IMR-90 (cell line): ENCODE data around the gene LETM1. TPM values are rescaled to one million over a fixed set of nuclear protein-coding genes. Genes with fewer than 3 reads are reported as not detected.
A peak's percentile ranks its signal among the peaks of the same experiment; 100 is the strongest.

ENCODE experiments used
- ATAC-seq: fragments of 200-7000 bp; cut with Tn5 transposase; 2 replicates; pipeline ENCODE4 v1.9.1; 2020; ENCODE audit warnings: low read depth, mild to moderate bottlenecking, moderate library complexity
- BruUV-seq: library from RNA; stranded (reverse); fragments of 400-500 nt; replicated peaks from 2 replicates; lab custom pipeline; 2021; lab: Mats Ljungman, UMichigan
- CTCF ChIA-PET: fragments of 300-600 bp; formaldehyde crosslinking; extraction: SDS; loops from one replicate; lab custom pipeline; 2021; ENCODE audit warnings: antibody characterized with exemption; lab: Yijun Ruan, JAX
- POLR2A ChIA-PET: fragments of 300-600 bp; sonication (Branson Sonifier 250); formaldehyde crosslinking; loops from one replicate; lab custom pipeline; 2022; ENCODE audit warnings: antibody characterized with exemption; ENCODE audit not compliant: unreplicated experiment; lab: Charles Lee
- DNase-seq: peaks from one replicate; pipeline ENCODE4 v3.0.0; 2013
- H2AFZ ChIP-seq: replicated peaks from 2 replicates; pipeline ENCODE3; 2013; ENCODE audit warnings: low read length, mild to moderate bottlenecking; ENCODE audit not compliant: poor library complexity
- H2AK5ac ChIP-seq: 2 replicates; pipeline ENCODE4 v1.6.1; 2013; ENCODE audit warnings: low read depth, low read length, inconsistent platforms
- H2AK9ac ChIP-seq: replicated peaks from 2 replicates; pipeline ENCODE3; 2013; ENCODE audit warnings: mild to moderate bottlenecking, low read depth, low read length, moderate library complexity; ENCODE audit not compliant: poor library complexity
- H2BK120ac ChIP-seq: 2 replicates; pipeline ENCODE4 v1.6.1; 2013; ENCODE audit warnings: low read depth, low read length, inconsistent platforms
- H2BK15ac ChIP-seq: 3 replicates; pipeline ENCODE4 v1.6.1; 2013; ENCODE audit warnings: low read depth, low read length, inconsistent platforms
- H2BK20ac ChIP-seq: 2 replicates; pipeline ENCODE4 v1.6.1; 2013; ENCODE audit warnings: low read depth, mild to moderate bottlenecking, inconsistent platforms, low read length, moderate library complexity
- H2BK5ac ChIP-seq: 2 replicates; pipeline ENCODE4 v1.6.1; 2013; ENCODE audit warnings: mild to moderate bottlenecking, low read depth, low read length, inconsistent platforms; ENCODE audit not compliant: poor library complexity, severe bottlenecking
- H3K14ac ChIP-seq: replicated peaks from 2 replicates; pipeline ENCODE4 v1.6.1; 2013; ENCODE audit warnings: low read depth, low read length, inconsistent platforms
- H3K18ac ChIP-seq: 2 replicates; pipeline ENCODE4 v1.6.1; 2013; ENCODE audit warnings: low read depth, low read length, control low read depth
- H3K23ac ChIP-seq: 2 replicates; pipeline ENCODE4 v1.6.1; 2013; ENCODE audit warnings: low read depth, low read length, inconsistent platforms
- H3K27ac ChIP-seq: 2 replicates; pipeline ENCODE4 v1.5.1; 2013; ENCODE audit warnings: mild to moderate bottlenecking, control low read depth, low read length; ENCODE audit not compliant: insufficient read depth
- H3K27me3 ChIP-seq: 2 replicates; pipeline ENCODE4 v1.6.1; 2013; ENCODE audit warnings: low read length; ENCODE audit not compliant: control insufficient read depth, insufficient read depth
- H3K36me3 ChIP-seq: 2 replicates; pipeline ENCODE4 v1.6.1; 2013; ENCODE audit warnings: low read length, mixed read lengths; ENCODE audit not compliant: control insufficient read depth, insufficient read depth
- H3K4ac ChIP-seq: 2 replicates; pipeline ENCODE4 v1.6.1; 2013; ENCODE audit warnings: low read depth, low read length, inconsistent platforms
- H3K4me1 ChIP-seq: 2 replicates; pipeline ENCODE4 v1.6.1; 2013; ENCODE audit warnings: low read length, mixed read lengths; ENCODE audit not compliant: control insufficient read depth, insufficient read depth
- H3K4me2 ChIP-seq: 2 replicates; pipeline ENCODE4 v1.6.1; 2013; ENCODE audit warnings: low read depth, mild to moderate bottlenecking, control low read depth, low read length, moderate library complexity
- H3K4me3 ChIP-seq: 2 replicates; pipeline ENCODE4 v1.5.1; 2013; ENCODE audit warnings: low read depth, mild to moderate bottlenecking, control low read depth, low read length, moderate library complexity; ENCODE audit not compliant: insufficient read depth
- H3K56ac ChIP-seq: 2 replicates; pipeline ENCODE4 v1.6.1; 2013; ENCODE audit warnings: low read length, inconsistent platforms; ENCODE audit not compliant: insufficient read depth; ENCODE audit errors: extremely low read depth
- H3K79me1 ChIP-seq, 2 experiments: 2 replicates each; pipeline ENCODE4 v1.6.1; 2013; ENCODE audit warnings: low read length in 2 of 2, inconsistent platforms in 1 of 2, low read depth in 1 of 2
- H3K9ac ChIP-seq: 2 replicates; pipeline ENCODE4 v1.6.1; 2013; ENCODE audit warnings: low read depth, low read length, control low read depth
- H3K9me1 ChIP-seq: 2 replicates; pipeline ENCODE4 v1.6.1; 2013; ENCODE audit warnings: low read length, inconsistent platforms; ENCODE audit not compliant: insufficient read depth
- H3K9me3 ChIP-seq: 2 replicates; pipeline ENCODE4 v1.6.1; 2013; ENCODE audit warnings: low read length; ENCODE audit not compliant: control insufficient read depth, insufficient read depth
- H4K20me1 ChIP-seq: 2 replicates; pipeline ENCODE4 v1.6.1; 2013; ENCODE audit warnings: low read length, inconsistent platforms; ENCODE audit not compliant: insufficient read depth
- H4K5ac ChIP-seq: 2 replicates; pipeline ENCODE4 v1.6.1; 2013; ENCODE audit warnings: mild to moderate bottlenecking, low read depth, low read length, control low read depth
- H4K8ac ChIP-seq, 2 experiments: 2 replicates each; pipeline ENCODE4 v1.6.1; 2013; ENCODE audit warnings: low read depth in 2 of 2, low read length in 2 of 2, control low read depth in 1 of 2, inconsistent platforms in 1 of 2
- H4K91ac ChIP-seq: 2 replicates; pipeline ENCODE4 v1.6.1; 2013; ENCODE audit warnings: low read depth, low read length, inconsistent platforms; ENCODE audit not compliant: insufficient read depth
- BHLHE40 ChIP-seq: fragments of 150-350 bp; IDR thresholded peaks from 2 replicates; pipeline ENCODE4 v1.6.1; 2016; ENCODE audit warnings: mild to moderate bottlenecking, low read depth, low read length
- CEBPB ChIP-seq: IDR thresholded peaks from 2 replicates; pipeline ENCODE4 v1.6.1; 2012; ENCODE audit warnings: low read depth, low read length, improper control_type of control experiment
- CHD1 ChIP-seq: IDR thresholded peaks from 2 replicates; pipeline ENCODE4 v1.6.1; 2012; ENCODE audit warnings: low read depth, low read length, improper control_type of control experiment
- CTCF ChIP-seq: conservative IDR thresholded peaks from 2 replicates; pipeline ENCODE4 v1.5.1; 2012; ENCODE audit warnings: mild to moderate bottlenecking, low read depth, low read length, improper control_type of control experiment
- ELK1 ChIP-seq: fragments of 150-350 bp; IDR thresholded peaks from 2 replicates; pipeline ENCODE4 v1.6.1; 2016; ENCODE audit warnings: low read depth, mild to moderate bottlenecking, low read length, moderate library complexity, borderline replicate concordance
- FOS ChIP-seq: fragments of 150-350 bp; IDR thresholded peaks from 2 replicates; pipeline ENCODE4 v1.6.1; 2016; ENCODE audit warnings: low read depth, low read length
- MAFK ChIP-seq: IDR thresholded peaks from 2 replicates; pipeline ENCODE4 v1.6.1; 2012; ENCODE audit warnings: low read depth, low read length, improper control_type of control experiment
- MAZ ChIP-seq: IDR thresholded peaks from 2 replicates; pipeline ENCODE4 v1.6.1; 2012; ENCODE audit warnings: low read depth, mild to moderate bottlenecking, low read length, improper control_type of control experiment, moderate library complexity, borderline replicate concordance
- MXI1 ChIP-seq: IDR thresholded peaks from 2 replicates; pipeline ENCODE4 v1.6.1; 2012; ENCODE audit warnings: low read depth, mild to moderate bottlenecking, low read length, moderate library complexity, borderline replicate concordance
- NFE2L2 ChIP-seq: fragments of 150-350 bp; IDR thresholded peaks from 2 replicates; pipeline ENCODE4 v1.6.1; 2016; ENCODE audit warnings: low read depth, mild to moderate bottlenecking, low read length
- POLR2A ChIP-seq: IDR thresholded peaks from 2 replicates; pipeline ENCODE4 v1.6.1; 2012; ENCODE audit warnings: mild to moderate bottlenecking, low read depth, low read length
- RCOR1 ChIP-seq: IDR thresholded peaks from 2 replicates; pipeline ENCODE4 v1.6.1; 2012; ENCODE audit warnings: mild to moderate bottlenecking, low read length, improper control_type of control experiment; ENCODE audit not compliant: insufficient replicate concordance
- SMC3 ChIP-seq: fragments of 150-350 bp; IDR thresholded peaks from 2 replicates; pipeline ENCODE4 v1.6.1; 2016; ENCODE audit warnings: low read depth, mild to moderate bottlenecking, antibody characterized with exemption, low read length, moderate library complexity
- USF2 ChIP-seq: fragments of 150-350 bp; IDR thresholded peaks from 2 replicates; pipeline ENCODE4 v1.6.1; 2017; ENCODE audit warnings: mild to moderate bottlenecking, antibody characterized with exemption, low read length, low read depth
- WGBS, 2 experiments: methylation state at CpG; one replicate each; pipeline versions ENCODE4 v1.1.5 to v1.1.7; 2013; ENCODE audit warnings: missing lambda C conversion rate in 2 of 2; ENCODE audit not compliant: insufficient read length in 1 of 2; ENCODE audit errors: extremely low coverage in 2 of 2; 5-methylcytosine and 5-hydroxymethylcytosine counted together
- dilution Hi-C: fragments of 300-500 bp; cut with HindIII; formaldehyde crosslinking; loops from one replicate; pipeline ENCODE4 v1.14.3; 2018; ENCODE audit warnings: low sequenced_read_pairs; ENCODE audit not compliant: unreplicated experiment
- in situ Hi-C: fragments of 300-500 bp; cut with MboI; formaldehyde crosslinking; loops from 3 replicates; pipeline ENCODE4 v1.14.3; 2019; ENCODE audit warnings: low sequenced_read_pairs, inconsistent platforms, mixed read lengths
- intact Hi-C: fragments of 100-400 bp; cut with micrococcal nuclease; formaldehyde crosslinking; loops from 2 replicates; pipeline ENCODE4 v1.10.0; 2022
- polyA plus RNA-seq, 3 experiments: library from polyadenylated mRNA; depleted of rRNA; stranded (reverse); fragments of >200 nt; gene quantifications; 2 replicates each; pipeline ENCODE4 v1.2.3, GENCODE V29; 2012; ENCODE audit warnings: low replicate concordance in 1 of 3
- total RNA-seq: library from RNA; depleted of rRNA; stranded (reverse); fragments of >200 nt; gene quantifications from 2 replicates; pipeline ENCODE4 v1.2.3, GENCODE V29; 2012

Gene LETM1
- total and polyA plus RNA-seq, 2 of the 4 experiments (the other 2 are of a cell fraction): 25.0 to 49.3 TPM

GRCh38 chr4:1819284-1819683, 36.7 kb downstream of the LETM1 start:
- Histone ChIP-seq H3K18ac (no peak overlapping the region), H4K8ac (no peak overlapping the region), H3K79me1 (0 out of 4 replicates have a peak, but pooled peaks cover 0 to 3% of the 10 kb centered on the region in 2 experiments), H2BK15ac (no peak overlapping the region), H2AK9ac (no peak overlapping the region), H3K4ac (no peak overlapping the region), H3K4me1 (no peaks in the 10 kb centered on the region; the same call in 1 of the 2 replicates), H3K4me2 (no peak overlapping the region), H4K20me1 (no peaks in the 10 kb centered on the region; the same call in 1 of the 2 replicates), H3K36me3 (peaks cover 57% of the 10 kb centered on the region), H3K56ac (no peak overlapping the region), H3K9ac (no peak overlapping the region), H2BK120ac (no peak overlapping the region), H3K27me3 (no peaks in the 10 kb centered on the region), H2BK5ac (no peak overlapping the region), H2AK5ac (no peak overlapping the region), H3K14ac (no peak overlapping the region), H3K9me3 (no peaks in the 10 kb centered on the region), H3K27ac (no peak overlapping the region), H2AFZ (no peak overlapping the region), H4K5ac (no peak overlapping the region), H3K23ac (no peak overlapping the region), H3K9me1 (no peaks in the 10 kb centered on the region), H4K91ac (no peak overlapping the region), H2BK20ac (no peak overlapping the region), H3K4me3 (no peak overlapping the region)
- 61% methylated on average over 10 of the region's 10 CpGs; no CpG with 5 or more reads in 1 of the 2 experiments for WGBS, 2 experiments
- no TSS peak for BruUV-seq
- intact Hi-C loops: no loop called here
- dilution Hi-C loops: no loop called here
- TF ChIP-seq SMC3 (no peak), RCOR1 (no peak), MAFK (no peak), CEBPB (no peak), ELK1 (no peak), MAZ (no peak), NFE2L2 (no peak), CTCF (no peak), POLR2A (no peak), CHD1 (no peak), USF2 (no peak), MXI1 (no peak), FOS (no peak), BHLHE40 (no peak)
- ATAC-seq: peak; percentile 51
- CTCF ChIA-PET: no interaction called here
- POLR2A ChIA-PET: no interaction called here
- in situ Hi-C loops: no loop called here
- DNase-seq: peak; percentile 8
